NCI-H69 (cell line): ENCODE data around the gene SLC45A3.

Experiments used
- DNase-seq: peaks from one replicate; lab custom pipeline; 2025; lab: John Stamatoyannopoulos, UW

The SLC45A3 gene

DNA sequence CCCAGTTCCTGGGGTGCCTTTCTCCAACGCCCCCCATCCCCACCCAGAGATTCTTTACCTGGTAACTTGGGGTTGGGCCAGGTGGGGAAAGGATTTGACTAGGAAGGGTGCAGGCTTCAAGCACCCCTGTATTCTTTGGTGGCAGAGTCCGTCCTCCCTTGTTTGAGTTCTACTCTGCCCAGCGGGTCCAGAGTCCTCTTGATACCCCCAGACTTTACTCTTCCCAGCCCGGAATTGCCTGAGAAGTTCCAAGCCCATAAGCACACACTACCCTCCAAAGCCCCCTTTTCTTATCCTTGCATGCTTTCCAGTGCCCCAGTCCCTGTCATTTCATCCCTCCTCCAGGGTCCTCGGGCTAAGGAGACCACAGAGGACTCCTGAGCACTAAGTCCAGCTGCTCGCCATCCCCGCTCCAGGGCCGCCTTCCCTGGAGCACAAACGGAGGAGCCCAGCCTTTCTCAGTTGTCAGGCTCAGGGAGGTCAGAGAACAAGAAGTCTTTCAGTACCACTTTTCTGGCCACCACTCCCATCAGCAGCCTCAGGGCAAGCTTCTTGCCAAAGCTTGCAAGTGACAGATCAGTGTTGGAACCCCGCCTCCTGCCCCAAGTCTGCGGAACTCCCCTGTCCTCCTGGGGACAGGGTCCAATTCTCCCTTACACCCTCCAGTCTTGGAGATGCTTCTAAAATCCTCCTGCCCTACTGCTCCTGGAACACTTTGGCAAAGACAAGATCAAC lies 12.2 kb downstream of the SLC45A3 start:
- DNase-seq = no peak

DNA sequence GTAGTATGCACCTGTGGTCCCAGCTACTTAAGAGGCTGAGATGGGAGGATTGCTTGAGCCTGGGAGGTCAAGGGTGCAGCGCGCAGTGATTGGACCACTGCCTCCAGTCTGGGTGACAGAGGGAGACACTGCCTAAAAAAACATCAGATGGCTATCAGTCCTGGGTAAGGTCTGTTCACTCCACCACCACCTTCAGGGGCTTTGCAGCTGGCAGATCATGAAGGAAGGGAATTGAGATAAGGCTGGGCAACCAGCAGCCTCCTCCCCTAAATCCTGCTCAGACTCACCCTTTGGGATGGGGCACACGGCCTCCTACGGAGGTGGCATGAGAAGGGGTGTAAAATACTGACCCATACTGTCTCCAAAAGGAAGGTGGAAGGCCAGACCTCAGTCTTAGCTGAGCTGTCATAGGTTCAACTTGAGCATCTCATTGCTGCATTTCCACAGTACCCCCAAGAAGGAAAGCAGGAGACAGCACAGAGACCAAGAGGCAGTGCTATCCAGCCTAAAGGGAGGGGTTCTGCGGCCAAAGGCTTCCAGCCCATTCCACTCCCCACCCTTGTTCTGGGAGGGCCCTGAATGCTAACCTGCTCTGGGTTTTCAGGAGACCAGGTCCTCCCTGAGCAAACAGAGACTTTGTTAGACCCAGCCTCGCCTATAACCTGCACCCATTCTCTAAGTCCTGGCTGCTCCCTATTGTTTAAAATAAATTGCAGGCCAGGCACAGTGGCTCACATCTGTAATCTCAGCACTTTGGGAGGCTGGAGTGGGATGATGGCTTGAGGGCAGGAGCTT lies 13.7 kb downstream of the SLC45A3 start:
- DNase-seq = no peak

DNA sequence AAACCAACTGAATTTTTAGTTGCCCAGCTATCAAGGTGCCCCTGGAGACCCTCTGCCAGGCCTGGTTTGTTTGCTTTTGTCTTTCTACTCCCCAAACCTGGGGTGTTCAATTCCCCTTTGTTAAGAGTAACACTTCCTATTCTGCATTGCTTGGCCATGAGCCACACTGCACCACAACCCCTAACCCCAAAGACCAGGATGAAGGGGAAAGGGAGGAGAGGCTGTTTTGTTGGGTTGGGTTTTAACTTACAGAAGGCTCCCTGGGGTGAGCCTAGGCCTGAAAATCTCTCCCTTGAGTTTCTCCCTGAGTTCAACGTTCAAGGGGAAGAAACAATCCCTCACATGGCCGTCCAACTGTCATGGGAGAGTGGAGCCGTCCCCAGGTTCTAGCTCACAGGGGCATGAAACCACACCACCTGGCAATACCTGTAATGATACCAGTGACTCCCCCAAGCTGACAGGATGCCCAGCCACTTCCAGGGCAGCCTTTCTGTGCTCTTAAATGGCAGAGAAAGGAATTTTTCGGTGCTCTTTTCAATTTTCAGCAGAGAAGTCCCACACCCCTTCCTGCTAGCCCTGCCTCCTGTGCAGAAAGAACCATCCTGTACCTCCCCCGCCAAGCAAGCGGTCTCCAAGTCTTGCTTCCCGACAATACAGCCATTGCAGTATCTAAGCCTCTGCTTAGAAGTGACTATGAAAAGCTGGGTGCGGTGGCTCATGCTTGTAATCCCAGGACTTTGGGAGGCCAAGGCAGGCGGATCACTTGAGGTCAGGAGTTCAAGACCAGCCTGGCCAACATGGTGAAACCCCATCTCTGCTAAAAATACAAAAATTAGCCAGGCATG lies 14.9 kb downstream of the SLC45A3 start:
- peak; percentile 71 for DNase-seq

- DNase-seq = peak; percentile 51
Observed at GRCh38 chr1:205664399-205665017, 15.8 kb downstream of the SLC45A3 start.

DNA sequence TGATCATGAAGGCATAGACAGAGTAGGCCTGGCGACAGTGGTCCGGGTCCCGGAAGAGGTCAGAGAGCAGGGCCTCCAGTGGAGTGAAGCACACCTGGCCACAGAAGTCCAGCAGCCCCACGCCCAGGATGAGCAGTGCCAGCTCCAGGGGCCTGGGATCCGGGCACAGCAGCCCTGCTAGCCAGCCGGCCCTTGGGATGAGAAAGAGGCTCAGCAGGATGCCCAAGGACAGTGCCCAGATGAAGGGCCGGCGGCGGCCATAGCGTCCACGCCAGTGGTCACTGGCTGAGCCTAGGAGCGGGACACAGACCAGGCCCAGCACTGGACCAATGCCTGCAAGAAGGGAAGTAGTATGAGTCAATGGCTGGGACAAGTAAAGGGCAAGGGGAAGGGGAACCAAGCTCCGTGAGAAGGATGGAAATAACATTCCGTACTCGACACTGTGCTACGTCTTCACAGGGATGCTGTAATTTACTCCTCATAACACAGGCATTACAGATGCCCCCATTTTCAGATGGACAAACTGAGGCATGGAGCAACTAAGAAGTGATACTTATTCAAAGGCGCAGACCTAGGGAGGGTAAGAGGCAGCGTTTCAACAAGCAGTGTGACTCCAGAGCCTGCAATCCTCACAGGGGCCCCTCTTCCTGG lies 16.9 kb downstream of the SLC45A3 start:
- no peak for DNase-seq

- no peak for DNase-seq
Observed at GRCh38 chr1:205662791-205663190, 17.5 kb downstream of the SLC45A3 start.

GRCh38 chr1:205662135-205662738 lies 18.1 kb downstream of the SLC45A3 start:
- no peak for DNase-seq

DNA sequence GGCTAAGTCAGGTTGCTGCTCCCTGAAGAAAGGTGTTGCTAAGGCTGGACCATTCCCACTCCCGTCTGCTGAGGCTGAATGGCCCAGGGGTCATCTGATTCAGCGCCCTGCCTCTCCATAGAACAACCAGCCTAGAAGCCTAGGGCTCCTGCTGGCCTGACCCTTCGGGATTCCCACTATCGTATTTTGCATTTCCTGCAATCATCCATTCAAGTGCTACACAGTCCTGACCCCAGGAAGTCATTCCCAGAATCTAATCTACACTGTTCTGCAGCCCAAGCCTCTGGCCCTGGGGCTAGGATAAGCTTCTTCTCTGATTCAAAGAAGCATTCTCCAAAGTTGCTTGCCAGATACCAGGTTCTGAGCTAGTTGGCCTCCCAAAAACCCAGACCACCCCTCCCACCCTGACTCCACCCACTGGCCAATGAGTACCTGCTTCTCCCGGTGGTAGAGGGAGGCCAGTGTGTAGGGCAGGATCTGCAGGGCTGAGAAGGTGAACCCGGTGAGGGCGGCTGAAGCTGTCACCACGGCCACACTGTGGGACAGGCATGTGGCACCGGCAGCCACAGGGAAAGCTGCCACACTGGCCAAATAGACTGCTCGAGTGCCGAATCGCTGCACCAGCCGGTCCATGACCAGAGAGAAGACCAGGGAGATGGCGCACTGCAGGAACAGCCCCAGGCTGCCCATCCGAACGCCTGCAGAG lies 18.7 kb downstream of the SLC45A3 start:
- no peak for DNase-seq

GRCh38 chr1:205660361-205660760 lies 19.9 kb downstream of the SLC45A3 start:
- DNase-seq = no peak

DNA sequence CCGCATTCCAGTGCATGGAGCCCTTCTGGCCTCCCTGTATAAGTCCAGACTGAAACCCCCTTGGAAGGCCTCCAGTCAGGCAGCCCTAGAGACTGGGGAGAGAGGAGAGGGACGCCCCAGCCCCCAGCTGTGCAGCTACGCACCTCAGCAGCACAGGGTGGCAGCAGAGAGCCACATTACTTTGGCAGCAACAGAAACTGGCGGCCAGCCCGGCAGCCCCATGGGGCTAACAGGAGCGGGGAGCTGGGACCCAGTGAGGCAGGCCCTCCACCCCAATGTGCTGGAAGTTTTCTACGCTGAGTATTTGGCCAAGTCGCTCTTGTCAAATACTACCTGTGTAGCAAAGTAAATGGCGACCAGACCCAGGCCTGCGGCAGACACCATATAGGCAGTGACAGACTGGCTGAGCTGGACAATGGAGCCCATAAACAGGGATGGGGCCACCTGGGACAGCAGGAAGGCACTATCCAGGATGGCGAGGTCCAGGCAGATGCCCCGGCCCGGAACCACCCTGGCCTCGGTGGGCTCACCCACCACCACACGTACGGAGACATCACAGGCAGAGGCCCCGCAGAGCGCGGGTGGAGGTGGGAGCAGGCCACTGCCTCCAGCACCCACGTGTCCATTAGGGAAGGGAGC lies 21.2 kb downstream of the SLC45A3 start:
- DNase-seq = peak; percentile 88

GRCh38 chr1:205656236-205656635 lies 24.1 kb downstream of the SLC45A3 start:
- DNase-seq = peak; percentile 44

DNA sequence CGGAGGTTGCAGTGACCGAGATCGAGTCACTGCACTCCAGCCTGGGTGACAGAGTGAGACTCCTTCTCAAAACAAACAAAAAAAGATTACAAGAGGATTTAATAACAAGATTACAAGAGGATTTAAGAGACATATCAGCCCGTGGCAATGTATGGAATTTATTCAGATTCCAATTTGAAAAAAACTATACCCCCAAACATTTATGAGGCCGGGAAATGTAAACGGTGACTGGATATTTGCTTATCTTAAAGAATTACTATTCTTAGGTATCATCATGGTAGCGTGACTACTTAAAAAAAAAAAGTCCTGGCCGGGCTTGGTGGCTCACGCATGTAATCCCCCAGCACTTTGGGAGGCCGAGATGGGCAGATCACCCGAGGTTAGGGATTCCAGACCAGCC lies 27.3 kb downstream of the SLC45A3 start:
- DNase-seq = no peak

DNA sequence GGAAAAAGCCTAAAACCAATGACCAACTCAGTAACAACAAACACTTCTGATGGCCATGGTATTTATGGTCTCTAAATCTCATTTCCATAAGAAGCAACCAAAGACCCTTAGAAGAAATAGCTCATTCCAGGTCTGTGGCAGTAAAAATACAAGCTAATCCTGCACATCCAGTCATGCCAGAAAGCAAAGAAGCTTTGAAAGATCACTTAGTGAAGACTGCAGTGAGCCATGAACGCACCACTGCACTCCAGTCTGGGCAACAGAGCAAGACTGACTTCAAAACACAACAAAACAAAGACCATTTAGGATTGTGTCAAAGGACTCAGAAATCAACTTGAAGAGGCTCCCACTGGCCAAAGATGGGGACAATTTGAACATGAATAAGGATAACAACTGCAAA lies 30.1 kb downstream of the SLC45A3 start:
- no peak for DNase-seq

GRCh38 chr1:205645519-205645918 lies 34.8 kb downstream of the SLC45A3 start:
- DNase-seq = no peak

- DNase-seq = no peak
Observed at GRCh38 chr1:205642679-205643307, 37.5 kb downstream of the SLC45A3 start.

- no peak for DNase-seq
Observed at GRCh38 chr1:205639567-205639966, 40.7 kb downstream of the SLC45A3 start.

- no peak for DNase-seq
Observed at GRCh38 chr1:205637854-205638468, 42.3 kb downstream of the SLC45A3 start.

DNA sequence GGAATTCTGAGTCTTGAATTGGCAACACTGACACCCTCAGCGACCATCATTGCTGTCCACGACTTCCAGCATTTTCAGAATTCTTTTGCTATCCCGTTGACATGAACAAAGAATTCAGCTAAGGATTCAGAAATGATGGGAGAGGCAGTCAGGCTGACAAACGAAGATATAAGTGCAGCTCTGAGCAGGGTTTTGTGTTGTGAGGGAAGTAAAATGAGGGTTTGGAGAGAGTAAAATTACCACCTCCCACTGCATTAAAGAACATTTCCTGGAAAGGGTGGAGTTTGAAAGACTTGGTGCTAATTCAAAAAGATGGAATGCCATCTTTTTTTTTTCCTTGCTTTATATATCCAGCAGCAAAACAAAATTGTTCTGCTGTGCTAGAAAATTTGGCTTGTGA lies 43.6 kb downstream of the SLC45A3 start:
- peak; percentile 61 for DNase-seq

DNA sequence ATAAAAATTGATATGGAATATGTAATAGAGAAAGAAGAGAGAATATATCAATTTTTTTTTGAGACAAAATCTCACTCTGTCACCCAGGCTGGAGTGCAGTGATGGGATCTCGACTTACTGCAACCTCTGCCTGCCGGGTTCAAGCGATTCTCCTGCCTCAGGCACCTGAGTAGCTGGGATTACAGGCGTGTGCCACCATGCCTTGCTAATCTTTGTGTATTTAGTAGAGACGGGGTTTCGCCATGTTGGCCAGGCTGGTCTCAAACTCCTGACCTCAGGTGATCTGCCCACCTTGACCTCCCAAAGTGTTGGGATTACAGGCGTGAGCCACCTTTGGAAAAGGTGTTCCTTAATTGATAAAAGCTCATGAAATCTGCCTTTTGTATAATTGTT lies 44.2 kb downstream of the SLC45A3 start:
- peak; percentile 70 for DNase-seq
